Transverse colon (tissue), 4 donors: Measurements from ENCODE around the gene P2RY2.

Experiments used
- CTCF ChIP-seq, 5 experiments: fragments of 200-600 bp in 3 of 5; fragments of 450-650 bp in 2 of 5; sonication (generic) in 3 of 5; IDR thresholded peaks; 1 replicate in 2 of 5; 2 replicates in 3 of 5; pipeline ENCODE4 v1.5.1; 2016 to 2017; ENCODE audit warnings: antibody characterized with exemption in 5 of 5, inconsistent platforms in 3 of 5, mild to moderate bottlenecking in 2 of 5, moderate library complexity in 1 of 5
- EP300 ChIP-seq: sonication (generic); formaldehyde crosslinking; IDR thresholded peaks from one replicate; pipeline ENCODE4 v1.6.1; 2017; ENCODE audit warnings: antibody characterized with exemption, low read depth
- POLR2A ChIP-seq: fragments of 450-650 bp; IDR thresholded peaks from one replicate; pipeline ENCODE4 v1.6.1; 2016; ENCODE audit warnings: antibody characterized with exemption, mild to moderate bottlenecking, moderate library complexity
- POLR2AphosphoS5 ChIP-seq, 3 donors: sonication (generic); formaldehyde crosslinking; IDR thresholded peaks; one replicate each; pipeline ENCODE4 v1.6.1; 2016; ENCODE audit warnings: antibody characterized with exemption in 3 of 3

- no peak for TF ChIP-seq CTCF (IDR thresholded peaks at IDR 0.05)
- no peak for TF ChIP-seq EP300
- no peak for TF ChIP-seq POLR2A
- no peak for TF ChIP-seq POLR2AphosphoS5 (IDR thresholded peaks at IDR 0.05)
These were observed 67.6 kb downstream of the P2RY2 start for GRCh38 chr11:73285721-73286120.
